Measurements from ENCODE around the gene OR52E8.

Gene OR52E8

GRCh38 chr11:5837695-5838094 is 19.8 kb downstream of the OR52E8 start:
- TF ChIP-seq, protein P1, sequence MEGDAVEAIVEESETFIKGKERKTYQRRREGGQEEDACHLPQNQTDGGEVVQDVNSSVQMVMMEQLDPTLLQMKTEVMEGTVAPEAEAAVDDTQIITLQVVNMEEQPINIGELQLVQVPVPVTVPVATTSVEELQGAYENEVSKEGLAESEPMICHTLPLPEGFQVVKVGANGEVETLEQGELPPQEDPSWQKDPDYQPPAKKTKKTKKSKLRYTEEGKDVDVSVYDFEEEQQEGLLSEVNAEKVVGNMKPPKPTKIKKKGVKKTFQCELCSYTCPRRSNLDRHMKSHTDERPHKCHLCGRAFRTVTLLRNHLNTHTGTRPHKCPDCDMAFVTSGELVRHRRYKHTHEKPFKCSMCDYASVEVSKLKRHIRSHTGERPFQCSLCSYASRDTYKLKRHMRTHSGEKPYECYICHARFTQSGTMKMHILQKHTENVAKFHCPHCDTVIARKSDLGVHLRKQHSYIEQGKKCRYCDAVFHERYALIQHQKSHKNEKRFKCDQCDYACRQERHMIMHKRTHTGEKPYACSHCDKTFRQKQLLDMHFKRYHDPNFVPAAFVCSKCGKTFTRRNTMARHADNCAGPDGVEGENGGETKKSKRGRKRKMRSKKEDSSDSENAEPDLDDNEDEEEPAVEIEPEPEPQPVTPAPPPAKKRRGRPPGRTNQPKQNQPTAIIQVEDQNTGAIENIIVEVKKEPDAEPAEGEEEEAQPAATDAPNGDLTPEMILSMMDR (IDR thresholded peaks at IDR 0.05; ENCODE audit: borderline replicate concordance, extremely low read depth, low read length, poor library complexity, severe bottlenecking), result no peak
- no peak for TF ChIP-seq EZH2 (IDR thresholded peaks at IDR 0.05; ENCODE audit: borderline replicate concordance, low read depth, low read length, severe bottlenecking)
- no peak overlapping the region for H3K27ac ChIP-seq (ENCODE audit: low read length)
- no peak overlapping the region for H3K4me2 ChIP-seq (ENCODE audit: insufficient read depth, low read length)
- no peak for ATAC-seq (ENCODE audit: insufficient read depth, low read depth)
- H3K4me3 ChIP-seq (ENCODE audit: low read depth in 1 of 2, low read length in 2 of 2), result no peak overlapping the region
- H3K4me1 ChIP-seq (ENCODE audit: insufficient read depth, low read length), result no peaks in the 10 kb centered on the region
- H2AFZ ChIP-seq (ENCODE audit: low read depth, low read length), result no peak overlapping the region
- H4K20me1 ChIP-seq (ENCODE audit: insufficient read depth, low read length), result no peaks in the 10 kb centered on the region
- no peak overlapping the region for H3K9ac ChIP-seq (ENCODE audit: low read depth, low read length)
- DNase-seq, result no peak
- no peaks in the 10 kb centered on the region for H3K79me2 ChIP-seq (ENCODE audit: insufficient read depth, low read length)
- no peaks in the 10 kb centered on the region for H3K9me3 ChIP-seq (ENCODE audit: insufficient read depth, low read length, severe bottlenecking)
- no peaks in the 10 kb centered on the region for H3K27me3 ChIP-seq (ENCODE audit: insufficient read depth, low read length, poor library complexity)
- H3K36me3 ChIP-seq (ENCODE audit: insufficient read depth, low read length), result no peaks in the 10 kb centered on the region

- Histone ChIP-seq H3K36me3 (ENCODE audit: insufficient read depth, low read length) (no peaks in the 10 kb centered on the region), H3K4me3 (ENCODE audit: low read depth in 1 of 2, low read length in 2 of 2) (no peak overlapping the region), H3K27ac (ENCODE audit: low read length) (no peak overlapping the region), H3K9ac (ENCODE audit: low read depth, low read length) (no peak overlapping the region), H4K20me1 (ENCODE audit: insufficient read depth, low read length) (no peaks in the 10 kb centered on the region), H3K27me3 (ENCODE audit: insufficient read depth, low read length, poor library complexity) (peaks cover 2% of the 10 kb centered on the region), H3K4me1 (ENCODE audit: insufficient read depth, low read length) (no peaks in the 10 kb centered on the region), H3K9me3 (ENCODE audit: insufficient read depth, low read length, severe bottlenecking) (no peaks in the 10 kb centered on the region), H2AFZ (ENCODE audit: low read depth, low read length) (no peak overlapping the region), H3K4me2 (ENCODE audit: insufficient read depth, low read length) (no peak overlapping the region), H3K79me2 (ENCODE audit: insufficient read depth, low read length) (no peaks in the 10 kb centered on the region)
- DNase-seq (no peak), ATAC-seq (ENCODE audit: insufficient read depth, low read depth) (no peak)
- TF ChIP-seq, protein P1 (IDR thresholded peaks at IDR 0.05; ENCODE audit: borderline replicate concordance, extremely low read depth, low read length, poor library complexity, severe bottlenecking), result no peak
- no peak for TF ChIP-seq EZH2 (IDR thresholded peaks at IDR 0.05; ENCODE audit: borderline replicate concordance, low read depth, low read length, severe bottlenecking)
These were observed 24.0 kb downstream of the OR52E8 start for GRCh38 chr11:5833446-5833845.

- Histone ChIP-seq H3K27me3 (ENCODE audit: insufficient read depth, low read length, poor library complexity) (peaks cover 2% of the 10 kb centered on the region), H3K4me1 (ENCODE audit: insufficient read depth, low read length) (no peaks in the 10 kb centered on the region), H3K27ac (ENCODE audit: low read length) (no peak overlapping the region), H3K9ac (ENCODE audit: low read depth, low read length) (no peak overlapping the region), H3K9me3 (ENCODE audit: insufficient read depth, low read length, severe bottlenecking) (no peaks in the 10 kb centered on the region), H3K79me2 (ENCODE audit: insufficient read depth, low read length) (no peaks in the 10 kb centered on the region), H2AFZ (ENCODE audit: low read depth, low read length) (no peak overlapping the region), H3K36me3 (ENCODE audit: insufficient read depth, low read length) (no peaks in the 10 kb centered on the region), H3K4me3 (ENCODE audit: low read depth in 1 of 2, low read length in 2 of 2) (no peak overlapping the region), H4K20me1 (ENCODE audit: insufficient read depth, low read length) (no peaks in the 10 kb centered on the region), H3K4me2 (ENCODE audit: insufficient read depth, low read length) (no peak overlapping the region)
- no peak for TF ChIP-seq EZH2 (IDR thresholded peaks at IDR 0.05; ENCODE audit: borderline replicate concordance, low read depth, low read length, severe bottlenecking)
- TF ChIP-seq, protein P1 (IDR thresholded peaks at IDR 0.05; ENCODE audit: borderline replicate concordance, extremely low read depth, low read length, poor library complexity, severe bottlenecking), result no peak
- ATAC-seq (ENCODE audit: insufficient read depth, low read depth), result no peak
- no peak for DNase-seq
These were observed 26.2 kb downstream of the OR52E8 start for GRCh38 chr11:5831196-5831829.
